GM12865 (cell line): ENCODE data around the gene CDC42EP1.

Experiments used
- DNase-seq: peaks from one replicate; pipeline ENCODE4 v3.0.0; 2010; ENCODE audit warnings: low read depth
- H3K4me3 ChIP-seq: 2 replicates; pipeline ENCODE4 v1.5.1; 2011; ENCODE audit warnings: mild to moderate bottlenecking, low read depth, low read length, control low read depth
- TF ChIP-seq, protein P1 (sequence below): IDR thresholded peaks from 2 replicates; pipeline ENCODE4 v1.5.1; 2011; ENCODE audit warnings: low read length, control low read depth, low read depth, inconsistent platforms; ENCODE audit not compliant: insufficient read depth; ENCODE audit errors: missing control alignments

The CDC42EP1 gene

DNA sequence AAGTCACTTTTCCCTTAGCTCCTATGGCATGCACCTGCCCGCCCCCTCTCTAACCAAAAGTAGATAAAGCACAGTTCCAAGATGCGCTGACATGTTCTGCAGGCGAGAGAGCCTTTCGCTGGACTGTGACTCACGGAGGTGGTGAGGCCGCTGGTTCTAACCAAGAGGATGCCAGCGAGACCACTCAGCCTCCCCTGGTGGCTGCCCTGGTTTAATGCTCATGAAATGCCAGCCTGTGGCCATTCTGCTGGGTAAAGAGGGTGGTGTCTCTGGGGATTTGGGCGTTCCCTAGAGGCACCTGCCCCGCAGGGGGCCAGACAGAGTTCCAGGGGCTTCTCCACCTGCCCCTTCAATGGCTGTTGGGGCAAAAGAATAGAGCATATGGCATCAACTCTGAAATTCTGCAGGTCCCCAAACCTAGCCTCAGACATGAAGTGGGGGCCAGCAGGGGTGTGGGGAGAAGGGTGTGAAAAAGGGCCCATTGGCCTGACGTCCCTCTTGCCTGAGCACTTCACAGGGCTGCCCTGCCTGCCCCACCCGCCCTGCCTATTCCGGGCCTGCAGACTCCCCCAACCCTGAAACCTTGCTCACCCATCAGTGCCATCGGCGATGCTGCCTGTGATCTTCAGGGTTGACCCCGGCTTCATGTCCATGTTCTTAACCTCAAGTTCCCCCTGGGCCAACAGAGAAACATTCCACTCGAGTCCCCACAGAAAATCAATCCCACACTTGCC lies 11.1 kb downstream of the CDC42EP1 start:
- TF ChIP-seq, protein P1, sequence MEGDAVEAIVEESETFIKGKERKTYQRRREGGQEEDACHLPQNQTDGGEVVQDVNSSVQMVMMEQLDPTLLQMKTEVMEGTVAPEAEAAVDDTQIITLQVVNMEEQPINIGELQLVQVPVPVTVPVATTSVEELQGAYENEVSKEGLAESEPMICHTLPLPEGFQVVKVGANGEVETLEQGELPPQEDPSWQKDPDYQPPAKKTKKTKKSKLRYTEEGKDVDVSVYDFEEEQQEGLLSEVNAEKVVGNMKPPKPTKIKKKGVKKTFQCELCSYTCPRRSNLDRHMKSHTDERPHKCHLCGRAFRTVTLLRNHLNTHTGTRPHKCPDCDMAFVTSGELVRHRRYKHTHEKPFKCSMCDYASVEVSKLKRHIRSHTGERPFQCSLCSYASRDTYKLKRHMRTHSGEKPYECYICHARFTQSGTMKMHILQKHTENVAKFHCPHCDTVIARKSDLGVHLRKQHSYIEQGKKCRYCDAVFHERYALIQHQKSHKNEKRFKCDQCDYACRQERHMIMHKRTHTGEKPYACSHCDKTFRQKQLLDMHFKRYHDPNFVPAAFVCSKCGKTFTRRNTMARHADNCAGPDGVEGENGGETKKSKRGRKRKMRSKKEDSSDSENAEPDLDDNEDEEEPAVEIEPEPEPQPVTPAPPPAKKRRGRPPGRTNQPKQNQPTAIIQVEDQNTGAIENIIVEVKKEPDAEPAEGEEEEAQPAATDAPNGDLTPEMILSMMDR = no peak
- DNase-seq = no peak

DNA sequence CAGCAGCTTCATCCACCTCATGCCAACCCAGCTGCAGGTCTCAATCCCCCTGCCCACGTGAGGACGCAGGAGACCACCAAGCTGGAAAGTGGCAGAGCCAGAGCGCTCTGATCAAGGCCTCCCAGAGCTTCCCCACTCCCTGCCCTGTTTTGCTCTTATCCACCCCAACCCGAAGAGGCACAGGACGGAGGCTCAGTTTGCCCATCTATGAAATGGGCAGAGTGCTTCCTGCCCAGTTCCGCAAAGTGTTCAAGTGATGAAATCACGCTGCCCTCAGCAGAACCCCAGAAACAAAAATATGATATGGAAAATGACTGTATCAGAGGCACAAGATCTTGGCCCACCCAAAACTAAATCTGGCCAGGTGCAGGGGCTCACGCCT lies 11.7 kb downstream of the CDC42EP1 start:
- TF ChIP-seq, protein P1 = no peak
- no peak for DNase-seq

More for the DNA sequence above, 11.1 kb downstream of the CDC42EP1 start:
- no peak overlapping the region for H3K4me3 ChIP-seq

GRCh38 chr22:37575490-37576003 lies 15.3 kb downstream of the CDC42EP1 start:
- H3K4me3 ChIP-seq = no peak overlapping the region
- TF ChIP-seq, protein P1 = no peak
- no peak for DNase-seq

More for the DNA sequence above, 11.7 kb downstream of the CDC42EP1 start:
- H3K4me3 ChIP-seq = no peak overlapping the region

- no peak for DNase-seq
- no peak overlapping the region for H3K4me3 ChIP-seq
- TF ChIP-seq, protein P1 = no peak
Observed at GRCh38 chr22:37578002-37578401, 17.7 kb downstream of the CDC42EP1 start.

DNA sequence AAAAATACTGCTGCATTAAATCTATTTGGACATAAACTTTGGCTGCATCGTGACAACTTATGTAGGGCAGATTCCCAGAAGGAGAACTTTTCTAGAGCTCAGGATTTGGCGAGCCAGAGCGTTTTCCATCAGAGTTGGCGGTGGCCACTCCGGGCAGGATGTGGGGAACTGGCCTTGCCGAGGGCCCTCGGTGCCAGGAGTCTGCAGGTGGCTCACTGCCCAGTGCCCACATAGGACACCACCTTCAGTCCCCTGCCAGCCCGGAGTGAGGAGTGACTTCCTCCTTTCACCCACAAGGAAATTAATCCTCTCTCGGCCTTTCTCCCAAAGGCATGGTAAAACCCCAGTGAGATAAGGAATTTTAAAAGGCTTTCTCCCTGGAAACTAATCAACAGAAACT lies 21.2 kb downstream of the CDC42EP1 start:
- H3K4me3 ChIP-seq = no peak overlapping the region
- TF ChIP-seq, protein P1 = no peak
- DNase-seq = no peak

DNA sequence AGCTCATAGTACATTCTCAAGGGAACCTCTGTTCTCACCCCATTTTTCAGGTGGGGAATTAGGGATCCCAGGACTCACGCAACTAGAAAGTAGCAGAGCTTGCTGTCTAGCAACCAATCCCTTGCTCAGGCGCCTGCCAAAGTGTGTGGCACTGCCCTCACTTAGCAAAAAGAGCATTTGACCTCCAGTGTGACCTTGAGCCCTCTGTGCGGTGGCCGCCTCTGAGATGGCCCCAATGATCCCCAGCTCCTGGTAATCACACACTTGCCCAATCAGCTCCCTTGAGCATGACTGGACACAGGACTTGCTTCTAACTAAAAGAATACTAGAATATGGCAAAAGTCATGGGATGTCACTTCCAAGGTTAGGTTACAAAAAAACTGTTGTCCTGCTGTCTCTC lies 22.2 kb downstream of the CDC42EP1 start:
- no peak for DNase-seq
- TF ChIP-seq, protein P1 = no peak

More for the DNA sequence above, 22.2 kb downstream of the CDC42EP1 start:
- no peak overlapping the region for H3K4me3 ChIP-seq
